Cardiac muscle cell (in vitro differentiated cells and primary cell): Measurements from ENCODE around the gene PUS7. TPM values are rescaled to one million over a fixed set of nuclear protein-coding genes. Genes with fewer than 3 reads are reported as not detected.
"Not testable (repeated sequence)": the region's sequence is repeated elsewhere in the genome, so short reads cannot be mapped to it uniquely, and the experiment has no call there.

Source experiments
- DNase-seq, 2 donors: peaks; one replicate each; pipeline versions ENCODE4 v3.0.0 to v3.0.0-alpha.2; 2010 to 2017; ENCODE audit warnings: low read depth in 1 of 2, low spot score in 1 of 2
- H3K27ac ChIP-seq: fragments of 200-600 bp; sonication (generic); 2 replicates; pipeline ENCODE4 v1.5.1; 2016
- H3K27me3 ChIP-seq: fragments of 200-600 bp; sonication (generic); 2 replicates; pipeline ENCODE4 v1.6.0; 2016; ENCODE audit warnings: control low read depth
- H3K36me3 ChIP-seq: fragments of 200-600 bp; sonication (generic); 2 replicates; pipeline ENCODE4 v1.5.1; 2016; ENCODE audit warnings: control low read depth
- H3K4me1 ChIP-seq: fragments of 200-600 bp; sonication (generic); 2 replicates; pipeline ENCODE4 v1.8.1; 2017; ENCODE audit warnings: low read depth, mild to moderate bottlenecking, mixed run types
- H3K4me3 ChIP-seq: fragments of 200-600 bp; sonication (generic); 2 replicates; pipeline ENCODE4 v1.5.1; 2016; ENCODE audit warnings: mild to moderate bottlenecking
- H3K9me3 ChIP-seq: fragments of 200-600 bp; sonication (generic); 2 replicates; pipeline ENCODE4 v1.5.1; 2017; ENCODE audit warnings: low read depth, mild to moderate bottlenecking, control low read depth
- CTCF ChIP-seq: IDR thresholded peaks from 2 replicates; pipeline ENCODE4 v1.5.1; 2012; ENCODE audit warnings: low read depth, mild to moderate bottlenecking, low read length
- polyA plus RNA-seq: library from polyadenylated mRNA; unstranded; fragments of >200 nt; fragmentation: Nextera tagmentation; extraction: Ambion mirVana; gene quantifications from 2 replicates; pipeline ENCODE4 v1.2.1, GENCODE V29; 2016
- total RNA-seq: library from RNA; depleted of rRNA; stranded (reverse); fragments of >200 nt; gene quantifications from 2 replicates; pipeline ENCODE4 v1.2.3, GENCODE V29; 2016

PUS7 gene
- total and polyA plus RNA-seq, 2 experiments from 2014 or later, result 12.0 to 13.1 TPM

GRCh38 chr7:105438254-105438653 lies 83.8 kb downstream of the PUS7 start:
- no peak for TF ChIP-seq CTCF
- H3K27me3 ChIP-seq, result no peaks in the 10 kb centered on the region
- no peaks in the 10 kb centered on the region for H3K36me3 ChIP-seq
- no peak overlapping the region for H3K27ac ChIP-seq
- H3K4me1 ChIP-seq, result no peaks in the 10 kb centered on the region
- no peak for DNase-seq
- no peak overlapping the region for H3K4me3 ChIP-seq
- H3K9me3 ChIP-seq, result no peaks in the 10 kb centered on the region

- not testable (repeated sequence) for H3K27me3 ChIP-seq, H3K36me3 ChIP-seq, H3K9me3 ChIP-seq, H3K27ac ChIP-seq, H3K4me1 ChIP-seq, H3K4me3 ChIP-seq, DNase-seq
Observed at GRCh38 chr7:105437356-105437755, 84.7 kb downstream of the PUS7 start.

GRCh38 chr7:105429746-105430612 lies 92.1 kb downstream of the PUS7 start:
- Histone ChIP-seq H3K9me3 (no peaks in the 10 kb centered on the region), H3K27me3 (no peaks in the 10 kb centered on the region), H3K4me3 (no peak overlapping the region), H3K27ac (no peak overlapping the region), H3K4me1 (no peaks in the 10 kb centered on the region), H3K36me3 (no peaks in the 10 kb centered on the region)
- peak; percentile 50 for TF ChIP-seq CTCF
- DNase-seq, result peak; percentile 17 to 57

GRCh38 chr7:105426606-105427146 lies 95.4 kb downstream of the PUS7 start:
- H3K4me3 ChIP-seq, result no peak overlapping the region
- no peaks in the 10 kb centered on the region for H3K27me3 ChIP-seq
- H3K27ac ChIP-seq, result no peak overlapping the region
- no peak for TF ChIP-seq CTCF
- DNase-seq, result no peak
- H3K9me3 ChIP-seq, result no peaks in the 10 kb centered on the region
- no peaks in the 10 kb centered on the region for H3K4me1 ChIP-seq
- no peaks in the 10 kb centered on the region for H3K36me3 ChIP-seq

GRCh38 chr7:105423987-105424386 lies 98.1 kb downstream of the PUS7 start:
- DNase-seq, result no peak

More at GRCh38 chr7:105423987-105424386, 98.1 kb downstream of the PUS7 start:
- Histone ChIP-seq H3K4me3 (no peak overlapping the region), H3K27ac (no peak overlapping the region), H3K36me3 (no peaks in the 10 kb centered on the region), H3K27me3 (no peaks in the 10 kb centered on the region), H3K9me3 (no peaks in the 10 kb centered on the region), H3K4me1 (no peaks in the 10 kb centered on the region)
- no peak for TF ChIP-seq CTCF
